Measurements from ENCODE around the gene RIC3.

Gene RIC3

DNA sequence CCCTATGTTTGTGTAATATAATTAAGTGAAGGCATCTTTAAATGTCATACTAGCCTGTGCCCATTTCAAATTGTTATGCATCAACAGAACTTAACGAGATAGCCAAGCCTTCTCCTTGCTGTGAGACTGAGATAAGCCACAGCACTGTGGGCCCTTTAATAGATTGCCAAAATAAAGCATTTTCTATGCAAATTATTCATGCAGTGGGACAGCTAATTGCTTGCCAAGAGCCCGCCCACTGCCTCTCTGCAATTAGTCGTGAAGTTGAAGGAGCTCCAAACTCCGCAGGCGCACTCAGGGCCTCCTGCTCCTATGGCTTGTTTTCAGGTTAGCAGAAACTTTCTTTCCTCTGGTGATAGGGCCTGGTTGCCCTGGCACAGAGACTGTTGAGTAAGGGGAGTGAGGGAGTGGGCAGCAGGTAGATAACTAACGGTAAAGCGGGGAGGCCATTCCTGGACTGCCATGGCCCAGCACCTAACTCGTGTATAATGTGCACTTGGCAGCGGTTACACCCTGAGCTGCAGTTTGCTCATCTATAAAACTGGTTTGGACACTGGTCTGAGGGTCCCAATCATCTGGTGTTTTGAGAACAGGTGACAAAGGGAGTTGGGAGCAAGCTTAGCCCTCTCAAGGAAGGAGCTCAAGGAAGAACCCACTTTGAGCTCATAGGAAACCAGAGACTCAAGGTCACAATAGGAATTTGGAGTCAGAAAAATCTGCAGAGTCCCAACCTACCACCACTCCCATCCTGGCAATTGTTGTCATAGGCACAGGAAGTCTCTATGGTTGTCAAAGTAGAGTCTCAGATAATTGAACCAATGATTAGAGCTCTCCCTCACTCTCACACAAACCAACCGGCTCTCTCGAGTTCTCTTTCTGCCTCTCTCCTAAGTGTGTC lies 33.9 kb upstream of the RIC3 start:
- peak overlapping the region; percentile 91 for H3K27ac Mint-ChIP-seq
- no peaks in the 10 kb centered on the region for H3K36me3 Mint-ChIP-seq (ENCODE audit: low read depth)
- H3K9me3 Mint-ChIP-seq: no peaks in the 10 kb centered on the region
- H3K4me3 Mint-ChIP-seq: no peak overlapping the region
- H3K4me1 Mint-ChIP-seq (ENCODE audit: low read depth): peaks cover 79% of the 10 kb centered on the region
- no peaks in the 10 kb centered on the region for H3K27me3 Mint-ChIP-seq
- intact Hi-C loops (cut with micrococcal nuclease): no loop called here

DNA sequence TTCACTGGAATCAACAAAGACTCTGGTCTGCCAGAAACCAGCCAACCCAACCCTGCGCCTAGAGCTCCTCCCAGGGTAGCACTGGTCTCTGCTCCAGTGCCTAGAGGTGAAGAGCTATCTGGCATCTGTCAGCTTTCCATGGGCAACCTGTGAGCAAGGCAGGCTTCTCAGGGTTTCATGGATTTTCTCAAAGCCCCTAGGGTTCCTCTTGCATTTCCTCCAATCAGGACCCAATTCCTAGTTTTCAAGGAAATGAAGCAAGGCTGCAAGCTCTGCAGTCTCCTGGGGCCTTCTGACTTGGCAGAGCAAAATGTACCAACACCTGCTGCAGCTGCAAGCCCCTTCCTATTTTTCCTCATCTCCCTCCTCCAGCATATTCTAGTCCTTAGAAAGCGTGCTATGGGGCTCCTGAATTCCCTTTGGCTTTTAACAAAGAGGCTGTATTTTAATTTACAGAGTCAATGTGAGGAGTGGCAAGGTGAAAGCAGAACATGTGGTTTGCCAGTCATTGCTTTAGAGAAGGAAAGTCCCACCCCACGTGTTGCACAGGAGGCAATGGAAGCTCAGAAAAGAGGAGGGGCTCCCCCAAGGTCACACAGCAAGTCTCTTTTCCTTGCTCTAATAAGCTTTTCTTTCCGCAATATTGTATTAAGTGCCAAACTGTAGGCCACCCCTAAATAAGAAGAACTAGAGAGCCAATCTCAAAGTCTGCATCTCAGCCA lies 33.0 kb upstream of the RIC3 start:
- Mint-ChIP-seq H3K36me3 (ENCODE audit: low read depth) (no peaks in the 10 kb centered on the region), H3K27me3 (no peaks in the 10 kb centered on the region), H3K9me3 (no peaks in the 10 kb centered on the region), H3K4me3 (no peak overlapping the region), H3K4me1 (ENCODE audit: low read depth) (peaks cover 79% of the 10 kb centered on the region), H3K27ac (peak overlapping the region; percentile 91)
- intact Hi-C loops (cut with micrococcal nuclease): no loop called here

DNA sequence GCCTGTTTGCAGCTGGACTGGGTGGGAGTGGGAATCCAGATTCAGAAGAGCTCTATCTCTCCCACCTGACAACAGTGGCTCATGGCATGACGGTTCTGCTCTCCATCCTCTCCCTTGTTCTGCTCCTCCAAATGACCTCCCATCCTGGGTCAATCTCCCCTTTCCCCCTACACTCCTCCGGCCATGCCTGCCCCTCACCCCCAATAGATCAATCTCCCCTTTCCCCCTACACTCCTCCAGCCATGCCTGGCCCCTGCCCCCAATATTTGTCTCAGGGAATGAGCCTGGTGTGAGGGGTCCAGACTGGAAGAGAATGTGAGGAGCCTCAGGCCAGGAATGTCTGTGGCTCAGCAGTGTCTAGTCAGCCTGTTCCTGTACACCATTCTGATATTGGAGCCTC lies 30.9 kb upstream of the RIC3 start:
- Mint-ChIP-seq H3K4me3 (no peak overlapping the region), H3K36me3 (ENCODE audit: low read depth) (no peaks in the 10 kb centered on the region), H3K9me3 (no peaks in the 10 kb centered on the region), H3K4me1 (ENCODE audit: low read depth) (peaks cover 77% of the 10 kb centered on the region), H3K27ac (peak overlapping the region; percentile 7), H3K27me3 (no peaks in the 10 kb centered on the region)
- intact Hi-C loops (cut with micrococcal nuclease): no loop called here

DNA sequence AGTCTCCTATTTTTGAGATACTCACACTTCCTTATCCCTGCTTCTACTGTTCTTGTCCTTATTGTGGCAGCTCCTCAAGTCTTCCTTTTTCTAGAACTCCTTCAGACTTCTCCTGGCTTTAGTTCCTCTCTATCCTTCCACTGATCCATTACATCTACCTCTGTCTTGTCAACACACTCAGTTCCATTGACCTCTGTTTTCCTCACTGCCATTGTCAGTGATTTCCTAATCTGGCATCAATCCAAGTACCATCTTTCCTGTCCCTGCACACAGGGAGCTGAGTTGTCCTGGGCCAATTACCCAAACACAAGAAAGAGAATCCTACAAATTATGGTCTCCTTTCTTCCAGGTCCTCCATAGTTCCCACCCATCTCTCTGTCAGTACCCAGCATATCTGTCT lies 27.9 kb upstream of the RIC3 start:
- H3K4me1 Mint-ChIP-seq (ENCODE audit: low read depth): peaks cover 58% of the 10 kb centered on the region
- H3K27ac Mint-ChIP-seq: peak overlapping the region; percentile 13
- no peaks in the 10 kb centered on the region for H3K27me3 Mint-ChIP-seq
- no peak overlapping the region for H3K4me3 Mint-ChIP-seq
- no peaks in the 10 kb centered on the region for H3K36me3 Mint-ChIP-seq (ENCODE audit: low read depth)
- intact Hi-C loops (cut with micrococcal nuclease): no loop called here
- H3K9me3 Mint-ChIP-seq: no peaks in the 10 kb centered on the region

DNA sequence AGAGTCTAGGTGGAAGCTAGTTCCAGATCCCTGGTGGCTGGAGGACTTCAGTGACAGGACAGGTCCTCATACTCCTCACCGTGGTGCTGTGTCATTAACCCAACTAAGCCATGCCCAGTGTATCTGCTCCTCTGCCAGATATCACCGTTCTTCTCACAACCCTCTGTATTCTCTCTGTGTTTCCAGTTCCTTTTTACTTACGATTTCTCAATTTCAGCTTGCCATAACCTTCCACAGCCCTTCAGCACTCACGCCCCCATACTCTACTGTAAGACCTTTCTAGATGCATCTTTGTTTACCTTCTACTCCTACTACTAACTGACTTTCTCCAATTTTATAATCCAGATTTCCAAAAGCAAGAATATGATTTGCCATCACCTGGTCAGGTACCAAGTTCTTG lies 26.1 kb upstream of the RIC3 start:
- no peak overlapping the region for H3K4me3 Mint-ChIP-seq
- no peaks in the 10 kb centered on the region for H3K36me3 Mint-ChIP-seq (ENCODE audit: low read depth)
- peaks cover 1% of the 10 kb centered on the region for H3K27me3 Mint-ChIP-seq
- intact Hi-C loops (cut with micrococcal nuclease): no loop called here
- peak overlapping the region; percentile 55 for H3K27ac Mint-ChIP-seq
- no peaks in the 10 kb centered on the region for H3K9me3 Mint-ChIP-seq
- H3K4me1 Mint-ChIP-seq (ENCODE audit: low read depth): peaks cover 54% of the 10 kb centered on the region

DNA sequence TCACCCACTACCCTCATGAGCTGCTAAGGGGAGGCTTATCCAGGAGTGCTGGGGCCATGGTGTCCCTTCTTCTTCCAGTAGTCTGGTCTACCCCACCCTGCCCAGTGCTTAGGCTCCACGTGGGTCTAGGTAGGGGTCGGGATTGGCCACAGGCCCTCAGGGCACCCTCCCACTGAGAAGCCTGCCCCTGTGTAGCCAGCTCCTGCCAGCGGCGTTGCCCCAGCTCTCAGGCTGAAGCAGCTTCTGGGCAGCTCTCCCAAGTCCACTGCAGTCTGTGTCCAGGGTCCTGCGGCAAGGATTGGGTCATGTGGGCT lies 24.0 kb upstream of the RIC3 start:
- intact Hi-C loops (cut with micrococcal nuclease): loop anchor here (1.0 kb wide), 2 partner anchors 16 to 71 kb away; no protein-coding TSS in a partner anchor
- Mint-ChIP-seq H3K9me3 (no peaks in the 10 kb centered on the region), H3K4me1 (ENCODE audit: low read depth) (peaks cover 41% of the 10 kb centered on the region), H3K4me3 (no peak overlapping the region), H3K36me3 (ENCODE audit: low read depth) (no peaks in the 10 kb centered on the region), H3K27me3 (peaks cover 1% of the 10 kb centered on the region), H3K27ac (no peak overlapping the region)

DNA sequence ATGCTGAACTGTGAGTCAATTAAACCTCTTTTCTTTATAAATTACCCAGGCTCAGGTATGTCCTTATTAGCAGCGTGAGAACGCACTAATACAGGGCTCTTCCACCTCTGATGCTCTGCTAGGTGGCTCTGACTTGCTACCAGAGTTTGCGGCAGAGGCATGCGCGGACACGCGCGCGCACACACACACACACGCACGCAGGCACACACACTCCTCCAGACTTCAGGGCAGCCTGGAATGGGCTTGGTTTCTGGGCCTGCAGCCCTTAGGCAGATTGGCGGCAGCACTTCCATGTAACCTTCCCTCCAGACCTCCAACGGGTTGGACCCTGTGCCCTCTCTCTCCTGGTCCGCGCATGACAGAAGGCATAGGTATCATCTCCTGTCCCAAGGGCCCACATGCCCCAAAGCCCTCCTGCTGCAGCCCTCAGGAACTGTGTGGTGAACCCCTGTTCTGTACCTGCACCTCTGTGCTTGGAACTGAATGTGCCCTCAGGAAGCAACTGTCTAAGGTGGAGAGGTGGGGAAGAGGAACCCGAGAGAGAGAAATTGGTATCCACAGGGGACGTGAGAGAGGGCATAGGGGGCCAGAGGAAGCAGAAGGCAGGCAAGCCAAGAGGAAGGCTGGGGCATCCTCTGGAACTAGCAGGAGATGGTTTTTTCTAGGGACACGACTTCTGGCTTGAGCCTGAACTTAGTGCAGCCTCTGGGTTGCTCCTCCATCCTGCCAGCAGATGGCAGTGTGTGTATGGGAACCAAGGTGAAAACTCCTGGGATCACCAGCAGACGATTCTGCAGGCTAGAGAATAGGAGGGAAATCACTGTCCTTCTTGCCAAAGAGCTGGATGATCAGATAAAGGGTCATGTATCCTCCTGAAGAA lies 23.4 kb upstream of the RIC3 start:
- H3K36me3 Mint-ChIP-seq (ENCODE audit: low read depth): no peaks in the 10 kb centered on the region
- no peak overlapping the region for H3K27ac Mint-ChIP-seq
- no peaks in the 10 kb centered on the region for H3K9me3 Mint-ChIP-seq
- H3K27me3 Mint-ChIP-seq: peaks cover 1% of the 10 kb centered on the region
- H3K4me3 Mint-ChIP-seq: no peak overlapping the region
- intact Hi-C loops (cut with micrococcal nuclease): loop anchor here (1.0 kb wide), 2 partner anchors 17 to 72 kb away; no protein-coding TSS in a partner anchor
- H3K4me1 Mint-ChIP-seq (ENCODE audit: low read depth): peaks cover 35% of the 10 kb centered on the region

DNA sequence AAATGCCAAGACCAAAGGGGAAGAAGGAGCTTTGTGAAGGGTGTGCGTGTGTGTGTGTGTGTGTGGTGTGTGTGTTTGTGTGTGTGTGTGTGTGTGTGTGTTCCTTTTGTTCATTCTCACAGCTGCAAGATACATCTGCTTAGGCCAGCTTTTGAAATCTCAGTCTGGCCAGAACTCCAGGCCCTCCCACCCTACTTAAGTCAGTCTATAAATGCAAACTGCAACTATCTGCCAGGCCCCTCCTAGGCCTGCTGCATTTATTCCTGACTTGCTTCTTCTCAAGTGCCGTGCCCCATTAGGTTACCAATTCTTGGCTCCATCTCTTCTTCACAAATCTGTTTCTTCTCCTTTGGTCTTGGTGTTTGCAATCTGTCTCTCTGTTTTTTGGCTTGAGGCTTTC lies 21.6 kb upstream of the RIC3 start:
- Mint-ChIP-seq H3K9me3 (no peaks in the 10 kb centered on the region), H3K27ac (no peak overlapping the region), H3K36me3 (ENCODE audit: low read depth) (no peaks in the 10 kb centered on the region), H3K4me1 (ENCODE audit: low read depth) (peaks cover 18% of the 10 kb centered on the region), H3K27me3 (peaks cover 4% of the 10 kb centered on the region), H3K4me3 (no peak overlapping the region)
- intact Hi-C loops (cut with micrococcal nuclease): no loop called here

DNA sequence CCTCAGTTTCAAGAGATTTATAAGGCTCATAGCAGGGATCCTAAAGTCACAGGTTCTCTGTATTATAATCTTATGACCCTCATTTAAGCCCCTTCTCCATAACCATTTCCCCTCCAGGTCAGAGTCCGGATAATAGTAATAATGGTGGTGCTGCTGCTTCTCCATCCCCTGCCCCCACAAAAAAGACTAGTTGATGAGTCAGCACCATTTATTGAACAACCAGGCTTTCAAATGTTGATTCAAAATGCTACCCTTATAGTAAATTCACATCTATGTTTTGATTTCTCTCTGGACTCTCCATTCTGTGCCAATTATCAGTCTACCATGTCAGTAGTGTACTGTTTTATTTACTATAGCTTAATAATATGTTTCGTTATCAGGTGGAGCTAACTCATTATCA lies 17.6 kb upstream of the RIC3 start:
- Mint-ChIP-seq H3K36me3 (ENCODE audit: low read depth) (no peaks in the 10 kb centered on the region), H3K9me3 (no peaks in the 10 kb centered on the region), H3K4me3 (no peak overlapping the region), H3K4me1 (ENCODE audit: low read depth) (no peaks in the 10 kb centered on the region), H3K27ac (no peak overlapping the region), H3K27me3 (peaks cover 13% of the 10 kb centered on the region)
- intact Hi-C loops (cut with micrococcal nuclease): no loop called here

DNA sequence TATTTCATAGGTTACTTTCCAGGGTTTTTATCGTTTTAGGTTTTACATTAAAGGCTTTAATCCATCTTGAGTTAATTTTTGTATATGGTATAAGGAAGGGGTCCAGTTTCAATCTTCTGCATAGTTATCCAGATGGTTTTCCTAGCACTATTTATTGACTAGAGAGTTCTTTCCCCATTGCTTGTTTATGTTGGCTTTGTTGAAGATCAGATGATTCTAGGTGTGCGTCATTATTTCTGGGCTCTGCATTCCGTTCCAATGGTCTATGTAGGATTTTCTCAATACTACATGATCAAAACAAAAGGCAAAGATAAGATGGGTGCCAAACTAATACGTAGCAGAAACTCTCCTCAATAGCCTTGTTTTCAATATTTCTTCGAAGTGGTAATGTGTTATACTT lies 14.3 kb upstream of the RIC3 start:
- H3K4me1 Mint-ChIP-seq (ENCODE audit: low read depth): no peaks in the 10 kb centered on the region
- intact Hi-C loops (cut with micrococcal nuclease): no loop called here
- peaks cover 18% of the 10 kb centered on the region for H3K27me3 Mint-ChIP-seq
- no peak overlapping the region for H3K4me3 Mint-ChIP-seq
- no peak overlapping the region for H3K27ac Mint-ChIP-seq
- no peaks in the 10 kb centered on the region for H3K9me3 Mint-ChIP-seq
- no peaks in the 10 kb centered on the region for H3K36me3 Mint-ChIP-seq (ENCODE audit: low read depth)

DNA sequence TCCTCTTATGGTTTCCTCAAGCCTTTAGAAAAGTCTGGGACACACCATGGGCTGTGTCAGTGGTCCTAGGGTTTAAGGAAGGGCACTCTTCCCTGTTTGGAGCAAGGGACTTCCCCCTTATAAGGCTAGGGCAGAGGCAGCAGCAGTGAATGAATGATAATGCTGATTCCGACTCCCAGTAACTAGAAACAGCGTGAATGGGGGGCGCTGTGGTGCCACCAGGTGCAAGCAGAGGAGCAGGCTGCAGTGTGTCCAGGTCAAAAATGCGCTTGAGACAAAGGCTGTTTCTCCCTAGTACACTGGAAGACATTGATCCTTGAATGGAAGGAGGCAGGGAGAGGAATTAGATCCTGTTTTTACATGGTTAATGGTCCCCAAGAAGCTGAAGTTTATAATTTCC lies 11.6 kb upstream of the RIC3 start:
- no peak overlapping the region for H3K27ac Mint-ChIP-seq
- H3K27me3 Mint-ChIP-seq: peaks cover 19% of the 10 kb centered on the region
- H3K4me1 Mint-ChIP-seq (ENCODE audit: low read depth): no peaks in the 10 kb centered on the region
- H3K36me3 Mint-ChIP-seq (ENCODE audit: low read depth): no peaks in the 10 kb centered on the region
- intact Hi-C loops (cut with micrococcal nuclease): no loop called here
- H3K4me3 Mint-ChIP-seq: no peak overlapping the region
- no peaks in the 10 kb centered on the region for H3K9me3 Mint-ChIP-seq

DNA sequence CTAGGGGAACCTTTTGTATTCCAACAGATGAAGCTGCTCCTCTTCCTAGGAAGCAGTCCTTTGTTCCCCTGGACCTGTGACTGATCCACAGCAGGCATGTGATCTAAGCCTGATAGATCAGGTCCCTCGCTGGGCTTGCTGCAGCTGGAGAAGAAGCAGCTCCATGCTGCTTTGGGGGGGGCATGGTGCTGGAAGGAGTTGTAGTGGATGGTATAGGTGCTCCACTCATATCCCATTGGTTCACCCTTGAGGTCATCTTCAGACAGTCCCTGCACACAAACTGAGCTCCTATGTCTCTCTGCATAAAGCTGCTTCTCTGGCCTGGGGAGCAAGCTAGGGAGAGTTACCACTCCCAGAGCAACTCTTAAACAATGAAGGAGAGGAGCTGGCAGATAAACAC lies 9.5 kb upstream of the RIC3 start:
- Mint-ChIP-seq H3K27ac (no peak overlapping the region), H3K4me1 (ENCODE audit: low read depth) (no peaks in the 10 kb centered on the region), H3K4me3 (no peak overlapping the region), H3K9me3 (no peaks in the 10 kb centered on the region), H3K36me3 (ENCODE audit: low read depth) (no peaks in the 10 kb centered on the region), H3K27me3 (peaks cover 20% of the 10 kb centered on the region)
- intact Hi-C loops (cut with micrococcal nuclease): no loop called here

DNA sequence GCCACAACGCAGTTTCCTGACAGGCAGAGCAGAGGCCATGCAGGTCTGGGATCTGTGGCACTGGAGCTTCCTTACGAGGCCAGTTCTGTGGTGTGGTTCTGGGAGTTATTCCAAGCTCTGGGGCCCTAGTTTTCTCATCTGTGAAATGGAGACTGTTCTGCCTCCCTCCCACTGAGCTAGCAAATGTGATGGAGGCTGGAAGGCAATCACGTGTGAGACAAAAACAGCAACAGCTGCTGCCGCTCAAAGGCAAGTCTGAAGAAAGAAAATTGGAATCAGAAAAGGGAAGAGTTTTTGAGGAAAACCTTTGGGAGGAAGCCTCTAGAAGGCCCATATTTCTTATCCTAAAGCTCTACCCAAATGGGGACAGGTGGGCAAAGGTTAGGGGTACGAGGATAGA lies 8.3 kb upstream of the RIC3 start:
- Mint-ChIP-seq H3K4me3 (no peak overlapping the region), H3K9me3 (no peaks in the 10 kb centered on the region), H3K27me3 (peaks cover 20% of the 10 kb centered on the region), H3K36me3 (ENCODE audit: low read depth) (no peaks in the 10 kb centered on the region), H3K27ac (no peak overlapping the region), H3K4me1 (ENCODE audit: low read depth) (no peaks in the 10 kb centered on the region)
- intact Hi-C loops (cut with micrococcal nuclease): no loop called here

DNA sequence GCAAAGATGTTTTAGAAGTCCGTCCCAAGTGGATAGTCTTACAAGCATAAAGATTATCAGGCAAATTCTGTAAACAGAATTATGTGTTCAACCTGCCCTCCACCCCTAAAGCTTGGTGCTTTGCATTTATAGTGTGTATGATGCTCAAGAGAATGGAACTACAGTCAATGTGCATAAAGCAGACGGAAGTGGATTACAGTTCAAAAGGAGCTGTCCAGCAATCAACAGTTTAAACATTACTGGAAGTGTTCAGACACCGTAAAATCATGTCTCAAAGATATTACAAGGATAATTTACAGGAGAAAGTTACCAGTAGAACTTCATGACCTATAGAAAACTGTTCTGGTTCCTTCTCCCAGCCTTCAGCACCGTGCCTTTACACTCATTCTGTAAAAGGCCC lies 1.0 kb downstream of the RIC3 start:
- Mint-ChIP-seq H3K36me3 (ENCODE audit: low read depth) (no peaks in the 10 kb centered on the region), H3K9me3 (no peaks in the 10 kb centered on the region), H3K4me3 (no peak overlapping the region), H3K27ac (no peak overlapping the region), H3K27me3 (peaks cover 56% of the 10 kb centered on the region), H3K4me1 (ENCODE audit: low read depth) (peaks cover 13% of the 10 kb centered on the region)
- intact Hi-C loops (cut with micrococcal nuclease): no loop called here
